TTC549 (cell line): ENCODE measurements around the gene TRAP1.

Source experiments
- FAIRE-seq: peaks from 2 replicates; lab custom pipeline; 2012; peaks lifted over from hg19 to GRCh38; lab: Jason Lieb, UNC

The TRAP1 gene

GRCh38 chr16:3650631-3651265 lies 66.6 kb downstream of the TRAP1 start:
- no peak for FAIRE-seq

GRCh38 chr16:3646348-3646920 lies 70.9 kb downstream of the TRAP1 start:
- no peak for FAIRE-seq

GRCh38 chr16:3645504-3646347 lies 71.6 kb downstream of the TRAP1 start:
- FAIRE-seq: no peak

GRCh38 chr16:3645108-3645503 lies 72.2 kb downstream of the TRAP1 start:
- FAIRE-seq: no peak

- FAIRE-seq: no peak
These were observed 74.1 kb downstream of the TRAP1 start for GRCh38 chr16:3643095-3643730.

- FAIRE-seq: no peak
These were observed 74.8 kb downstream of the TRAP1 start for GRCh38 chr16:3642397-3643094.

- FAIRE-seq: no peak
These were observed 75.4 kb downstream of the TRAP1 start for GRCh38 chr16:3641801-3642396.

- no peak for FAIRE-seq
These were observed 76.5 kb downstream of the TRAP1 start for GRCh38 chr16:3640632-3641501.

- no peak for FAIRE-seq
These were observed 77.1 kb downstream of the TRAP1 start for GRCh38 chr16:3640207-3640606.

- FAIRE-seq: no peak
These were observed 78.2 kb downstream of the TRAP1 start for GRCh38 chr16:3638916-3639644.

- FAIRE-seq: no peak
These were observed 79.9 kb downstream of the TRAP1 start for GRCh38 chr16:3637371-3637923.

- peak; percentile 79 for FAIRE-seq
These were observed 91.2 kb downstream of the TRAP1 start for GRCh38 chr16:3625911-3626732.

GRCh38 chr16:3625331-3625730 lies 92.0 kb downstream of the TRAP1 start:
- no peak for FAIRE-seq

- FAIRE-seq: no peak
These were observed 93.7 kb downstream of the TRAP1 start for GRCh38 chr16:3623642-3624041.

- FAIRE-seq: no peak
These were observed 98.6 kb downstream of the TRAP1 start for GRCh38 chr16:3618769-3619141.

GRCh38 chr16:3612510-3613466 lies 104.5 kb downstream of the TRAP1 start:
- FAIRE-seq: no peak

GRCh38 chr16:3611146-3611975 lies 106.0 kb downstream of the TRAP1 start, which contains the start of gene SLX4:
SLX4 (minus strand) TSS chr16:3611606; CDS start chr16:3608964, 2,642 bp downstream.
- FAIRE-seq: no peak
